CD14-positive monocyte (primary cell): ENCODE results near the gene PTPRD. TPM values are rescaled to one million over a fixed set of nuclear protein-coding genes. Genes with fewer than 3 reads are reported as not detected.

Source experiments
- DNase-seq, 3 donors: peaks; one replicate each; pipeline ENCODE4 v3.0.0-alpha.2; 2011 to 2022
- H2AFZ ChIP-seq: 2 replicates; pipeline ENCODE4 v1.6.0; 2012; ENCODE audit warnings: mild to moderate bottlenecking, low read depth, low read length, inconsistent platforms; ENCODE audit not compliant: insufficient read depth, poor library complexity, severe bottlenecking
- H3K27ac ChIP-seq, 2 donors: 1 replicate in 1 of 2; 2 replicates in 1 of 2; pipeline ENCODE4 v1.5.1; 2012 to 2013; ENCODE audit warnings: low read length in 2 of 2, control low read depth in 1 of 2, inconsistent platforms in 1 of 2, low read depth in 1 of 2, mild to moderate bottlenecking in 1 of 2
- H3K27me3 ChIP-seq, 2 donors: one replicate each; pipeline versions ENCODE4 v1.6.0 to v1.6.1; 2011 to 2013; ENCODE audit warnings: low read length in 2 of 2; ENCODE audit not compliant: control insufficient read depth in 2 of 2, insufficient read depth in 2 of 2
- H3K36me3 ChIP-seq, 2 donors: replicated peaks in 1 of 2; 1 replicate in 1 of 2; 2 replicates in 1 of 2; pipeline versions ENCODE4 v1.5.1 to v1.6.1; 2012 to 2013; ENCODE audit warnings: low read length in 2 of 2, control low read depth in 1 of 2, inconsistent platforms in 1 of 2, mild to moderate bottlenecking in 1 of 2; ENCODE audit not compliant: insufficient read depth in 2 of 2, control insufficient read depth in 1 of 2
- H3K4me1 ChIP-seq, 2 donors: 1 replicate in 1 of 2; 2 replicates in 1 of 2; pipeline versions ENCODE4 v1.5.1 to v1.6.1; 2012 to 2013; ENCODE audit warnings: low read length in 2 of 2, control low read depth in 1 of 2, inconsistent platforms in 1 of 2, mild to moderate bottlenecking in 1 of 2, moderate library complexity in 1 of 2; ENCODE audit not compliant: insufficient read depth in 2 of 2, control insufficient read depth in 1 of 2
- H3K4me2 ChIP-seq: replicated peaks from 2 replicates; pipeline ENCODE3; 2012; ENCODE audit warnings: low read length, moderate library complexity, mild to moderate bottlenecking; ENCODE audit not compliant: poor library complexity, severe bottlenecking; ENCODE audit errors: extremely low read depth
- H3K4me3 ChIP-seq, 3 experiments: fragments of 200-600 bp in 1 of 3; sonication (generic) in 1 of 3; replicated peaks in 1 of 3; 1 replicate in 2 of 3; 2 replicates in 1 of 3; pipeline ENCODE4 v1.5.1; 2011 to 2013; ENCODE audit warnings: low read length in 3 of 3, mild to moderate bottlenecking in 3 of 3, control low read depth in 2 of 3, low read depth in 2 of 3, inconsistent platforms in 1 of 3, moderate library complexity in 1 of 3
- H3K79me2 ChIP-seq: 2 replicates; pipeline ENCODE4 v1.6.0; 2012; ENCODE audit warnings: mild to moderate bottlenecking, control low read depth, inconsistent platforms, low read length, moderate library complexity; ENCODE audit not compliant: insufficient read depth
- H3K9ac ChIP-seq: 2 replicates; pipeline ENCODE4 v1.6.0; 2017; ENCODE audit warnings: low read length, mild to moderate bottlenecking; ENCODE audit not compliant: insufficient read depth, poor library complexity, severe bottlenecking
- H3K9me3 ChIP-seq, 2 donors: replicated peaks in 1 of 2; 1 replicate in 1 of 2; 2 replicates in 1 of 2; pipeline versions ENCODE4 v1.5.1 to v1.6.1; 2012 to 2013; ENCODE audit warnings: low read length in 2 of 2, control low read depth in 1 of 2; ENCODE audit not compliant: control insufficient read depth in 1 of 2, insufficient read depth in 1 of 2
- H4K20me1 ChIP-seq: 2 replicates; pipeline ENCODE4 v1.6.0; 2012; ENCODE audit warnings: mild to moderate bottlenecking, low read length, control low read depth, moderate library complexity; ENCODE audit not compliant: insufficient read depth
- H3K27ac Mint-ChIP-seq, 7 donors: one replicate each; pipeline ENCODE4 v1.8.0; 2020; ENCODE audit warnings: mild to moderate bottlenecking in 7 of 7, mixed read lengths in 7 of 7, moderate library complexity in 6 of 7, inconsistent platforms in 2 of 7
- H3K27me3 Mint-ChIP-seq, 3 donors: one replicate each; pipeline ENCODE4 v1.8.0; 2021 to 2022; ENCODE audit warnings: low read depth in 3 of 3, mild to moderate bottlenecking in 3 of 3, mixed read lengths in 3 of 3, moderate library complexity in 3 of 3, inconsistent platforms in 1 of 3
- H3K36me3 Mint-ChIP-seq, 2 donors: one replicate each; pipeline ENCODE4 v1.8.0; 2020; ENCODE audit warnings: mixed read lengths in 2 of 2, inconsistent platforms in 1 of 2, mild to moderate bottlenecking in 1 of 2
- H3K4me1 Mint-ChIP-seq: one replicate; pipeline ENCODE4 v1.8.0; 2020; ENCODE audit warnings: mild to moderate bottlenecking, mixed read lengths
- H3K4me3 Mint-ChIP-seq, 2 donors: one replicate each; pipeline ENCODE4 v1.8.0; 2020; ENCODE audit warnings: mild to moderate bottlenecking in 2 of 2, mixed read lengths in 2 of 2, moderate library complexity in 1 of 2
- H3K9me3 Mint-ChIP-seq, 7 donors: one replicate each; pipeline ENCODE4 v1.8.0; 2020 to 2022; ENCODE audit warnings: mixed read lengths in 7 of 7, mild to moderate bottlenecking in 6 of 7, moderate library complexity in 6 of 7, inconsistent platforms in 2 of 7
- WGBS: methylation state at CpG from one replicate; pipeline ENCODE4 v1.1.5; 2013; ENCODE audit warnings: missing lambda C conversion rate; ENCODE audit not compliant: insufficient coverage; 5-methylcytosine and 5-hydroxymethylcytosine counted together
- intact Hi-C, 2 donors: fragments of 100-400 bp; cut with micrococcal nuclease; formaldehyde crosslinking; loops; one replicate each; pipeline versions ENCODE4 v1.15.0 to v1.15.1; 2023
- polyA plus RNA-seq, 3 donors: library from polyadenylated mRNA; depleted of rRNA in 1 of 3; unstranded in 2 of 3; stranded (reverse) in 1 of 3; fragments of 300-500 nt in 2 of 3; fragments of >200 nt in 1 of 3; fragmentation: Illumina TruSeq in 2 of 3; gene quantifications; 1 replicate in 2 of 3; 2 replicates in 1 of 3; pipeline ENCODE4 v1.2.3, GENCODE V29; 2012 to 2021
- TF ChIP-seq, protein P1 (sequence below): fragments of 200-600 bp; IDR thresholded peaks from one replicate; pipeline ENCODE4 v1.8.0; 2022; ENCODE audit warnings: antibody characterized with exemption, mild to moderate bottlenecking

The PTPRD gene
- polyA plus RNA-seq, 3 donors = not detected

GRCh38 chr9:10054456-10054855, 558.3 kb downstream of the PTPRD start:
- Mint-ChIP-seq H3K4me3 (no peak overlapping the region), H3K9me3 (no peaks in the 10 kb centered on the region), H3K27ac (no peak overlapping the region), H3K27me3 (no peaks in the 10 kb centered on the region), H3K36me3 (no peaks in the 10 kb centered on the region), H3K4me1 (no peaks in the 10 kb centered on the region)
- H3K4me1 ChIP-seq = no peaks in the 10 kb centered on the region
- no peaks in the 10 kb centered on the region for H4K20me1 ChIP-seq
- no peaks in the 10 kb centered on the region for H3K79me2 ChIP-seq
- no peak overlapping the region for H3K4me3 ChIP-seq
- no peak overlapping the region for H3K27ac ChIP-seq
- intact Hi-C loops = no loop called here
- no peak overlapping the region for H3K9ac ChIP-seq
- TF ChIP-seq, protein P1, sequence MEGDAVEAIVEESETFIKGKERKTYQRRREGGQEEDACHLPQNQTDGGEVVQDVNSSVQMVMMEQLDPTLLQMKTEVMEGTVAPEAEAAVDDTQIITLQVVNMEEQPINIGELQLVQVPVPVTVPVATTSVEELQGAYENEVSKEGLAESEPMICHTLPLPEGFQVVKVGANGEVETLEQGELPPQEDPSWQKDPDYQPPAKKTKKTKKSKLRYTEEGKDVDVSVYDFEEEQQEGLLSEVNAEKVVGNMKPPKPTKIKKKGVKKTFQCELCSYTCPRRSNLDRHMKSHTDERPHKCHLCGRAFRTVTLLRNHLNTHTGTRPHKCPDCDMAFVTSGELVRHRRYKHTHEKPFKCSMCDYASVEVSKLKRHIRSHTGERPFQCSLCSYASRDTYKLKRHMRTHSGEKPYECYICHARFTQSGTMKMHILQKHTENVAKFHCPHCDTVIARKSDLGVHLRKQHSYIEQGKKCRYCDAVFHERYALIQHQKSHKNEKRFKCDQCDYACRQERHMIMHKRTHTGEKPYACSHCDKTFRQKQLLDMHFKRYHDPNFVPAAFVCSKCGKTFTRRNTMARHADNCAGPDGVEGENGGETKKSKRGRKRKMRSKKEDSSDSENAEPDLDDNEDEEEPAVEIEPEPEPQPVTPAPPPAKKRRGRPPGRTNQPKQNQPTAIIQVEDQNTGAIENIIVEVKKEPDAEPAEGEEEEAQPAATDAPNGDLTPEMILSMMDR = no peak
- H3K4me2 ChIP-seq = no peak overlapping the region
- no peak for DNase-seq
- no peaks in the 10 kb centered on the region for H3K36me3 ChIP-seq
- H3K9me3 ChIP-seq = no peaks in the 10 kb centered on the region
- no peaks in the 10 kb centered on the region for H3K27me3 ChIP-seq
- H2AFZ ChIP-seq = no peak overlapping the region
- WGBS = no CpG with 5 or more reads among the region's 1 CpG

- no peaks in the 10 kb centered on the region for H3K79me2 ChIP-seq
- no peak overlapping the region for H2AFZ ChIP-seq
- intact Hi-C loops = no loop called here
- TF ChIP-seq, protein P1 = no peak
- no peak overlapping the region for H3K9ac ChIP-seq
- H3K4me1 ChIP-seq = no peaks in the 10 kb centered on the region
- no peaks in the 10 kb centered on the region for H3K9me3 Mint-ChIP-seq
- H3K4me2 ChIP-seq = no peak overlapping the region
- no peaks in the 10 kb centered on the region for H3K27me3 Mint-ChIP-seq
- no peaks in the 10 kb centered on the region for H4K20me1 ChIP-seq
- no peak overlapping the region for H3K4me3 Mint-ChIP-seq
- no peaks in the 10 kb centered on the region for H3K27me3 ChIP-seq
- H3K36me3 Mint-ChIP-seq = no peaks in the 10 kb centered on the region
- no peaks in the 10 kb centered on the region for H3K9me3 ChIP-seq
- DNase-seq = no peak
- no peaks in the 10 kb centered on the region for H3K36me3 ChIP-seq
- no peaks in the 10 kb centered on the region for H3K4me1 Mint-ChIP-seq
- no peak overlapping the region for H3K27ac Mint-ChIP-seq
- no peak overlapping the region for H3K4me3 ChIP-seq
- no peak overlapping the region for H3K27ac ChIP-seq
These were observed 559.9 kb downstream of the PTPRD start for GRCh38 chr9:10052916-10053315.
